Natural killer cell (primary cell): ENCODE measurements around the gene CFD. TPM values are rescaled to one million over a fixed set of nuclear protein-coding genes. Genes with fewer than 3 reads are reported as not detected.
"Not testable (repeated sequence)": the region's sequence is repeated elsewhere in the genome, so short reads cannot be mapped to it uniquely, and the experiment has no call there.

Source experiments
- ATAC-seq, 3 donors: fragments of 150-1000 bp in 2 of 3; fragments of 200-7000 bp in 1 of 3; cut with Tn5 transposase; 1 replicate in 1 of 3; 2 replicates in 2 of 3; pipeline ENCODE4 v1.10.0; 2021; ENCODE audit warnings: mild to moderate bottlenecking in 2 of 3, moderate library complexity in 2 of 3
- DNase-seq, 2 donors: peaks; one replicate each; pipeline versions ENCODE4 v3.0.0 to v3.0.0-alpha.2; 2013 to 2021; ENCODE audit warnings: mixed read lengths in 1 of 2
- H3K27ac ChIP-seq: one replicate; pipeline ENCODE4 v1.5.1; 2013; ENCODE audit warnings: mild to moderate bottlenecking, low read length
- H3K27me3 ChIP-seq: one replicate; pipeline ENCODE4 v1.6.1; 2013; ENCODE audit warnings: low read length; ENCODE audit not compliant: control insufficient read depth, insufficient read depth
- H3K36me3 ChIP-seq: one replicate; pipeline ENCODE4 v1.6.1; 2013; ENCODE audit warnings: low read length; ENCODE audit not compliant: control insufficient read depth, insufficient read depth
- H3K4me1 ChIP-seq: one replicate; pipeline ENCODE4 v1.6.1; 2013; ENCODE audit warnings: low read length; ENCODE audit not compliant: control insufficient read depth, insufficient read depth
- H3K4me3 ChIP-seq: one replicate; pipeline ENCODE4 v1.5.1; 2013; ENCODE audit warnings: low read length
- H3K9me3 ChIP-seq: one replicate; pipeline ENCODE4 v1.6.1; 2013; ENCODE audit warnings: low read length; ENCODE audit not compliant: control insufficient read depth, insufficient read depth
- H3K27ac Mint-ChIP-seq, 2 donors: one replicate each; pipeline ENCODE4 v1.8.0; 2022; ENCODE audit warnings: mild to moderate bottlenecking in 2 of 2, mixed read lengths in 2 of 2, moderate library complexity in 1 of 2
- H3K27me3 Mint-ChIP-seq, 2 donors: one replicate each; pipeline ENCODE4 v1.8.0; 2022; ENCODE audit warnings: low read depth in 2 of 2, mixed read lengths in 2 of 2
- H3K36me3 Mint-ChIP-seq: one replicate; pipeline ENCODE4 v1.8.0; 2022; ENCODE audit warnings: mixed read lengths
- H3K4me1 Mint-ChIP-seq, 2 donors: one replicate each; pipeline ENCODE4 v1.8.0; 2022; ENCODE audit warnings: mixed read lengths in 2 of 2
- H3K4me3 Mint-ChIP-seq: one replicate; pipeline ENCODE4 v1.8.0; 2022; ENCODE audit warnings: mild to moderate bottlenecking, moderate library complexity, mixed read lengths
- H3K9me3 Mint-ChIP-seq, 2 donors: one replicate each; pipeline ENCODE4 v1.8.0; 2022; ENCODE audit warnings: mixed read lengths in 2 of 2
- CTCF ChIP-seq: fragments of 200-600 bp; IDR thresholded peaks from one replicate; pipeline ENCODE4 v1.8.0; 2022; ENCODE audit warnings: antibody characterized with exemption
- WGBS: methylation state at CpG from one replicate; pipeline ENCODE4 v1.1.7; 2013; ENCODE audit warnings: missing lambda C conversion rate; ENCODE audit not compliant: insufficient coverage; 5-methylcytosine and 5-hydroxymethylcytosine counted together
- intact Hi-C: fragments of 100-400 bp; cut with micrococcal nuclease; formaldehyde crosslinking; loops from one replicate; pipeline ENCODE4 v1.14.2; 2022
- total RNA-seq, 4 donors: library from RNA; stranded (reverse); fragments of 120-200 nt in 1 of 4; gene quantifications; one replicate each; pipeline versions ENCODE4 v1.2.3 to v1.2.4, GENCODE V29; 2013 to 2022

Gene CFD
- total RNA-seq, 3 donors from 2014 or later (not counting 1 experiment from before 2014, with no cell fraction given): 2.9 to 47.5 (median 10.4) TPM

DNA sequence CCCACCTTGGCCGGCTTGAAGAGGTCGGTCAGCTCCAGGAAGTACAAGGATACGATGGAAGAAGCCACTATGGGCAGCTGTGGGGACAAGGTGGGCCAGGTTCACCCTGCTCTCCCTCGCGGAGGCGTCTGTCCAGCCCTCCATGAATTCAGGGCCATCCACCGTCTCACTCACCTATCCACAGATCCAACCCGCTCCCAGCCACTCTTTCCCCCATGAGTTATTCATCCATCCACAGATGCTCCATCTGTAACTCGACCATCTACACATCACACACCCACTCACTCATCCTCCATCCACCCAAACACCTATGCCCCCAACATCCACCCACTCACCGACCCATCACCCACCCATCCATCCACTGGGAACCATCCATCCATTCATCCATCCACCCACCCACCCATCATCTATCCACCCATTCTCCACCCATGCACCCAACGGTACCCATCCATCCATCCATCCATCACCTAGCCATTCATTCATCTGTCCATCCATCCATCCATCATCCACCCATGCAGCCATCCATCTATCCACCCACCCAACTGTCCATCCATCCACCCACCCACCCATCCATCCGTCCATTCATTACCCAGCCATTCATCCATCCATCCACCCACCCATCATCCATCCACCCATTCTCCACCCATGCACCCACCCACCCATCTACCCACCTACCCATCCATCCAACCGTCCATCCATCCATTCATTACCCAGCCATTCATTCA lies 43.5 kb upstream of the CFD start:
- Histone ChIP-seq H3K27ac (no peak overlapping the region), H3K4me3 (no peak overlapping the region), H3K4me1 (no peaks in the 10 kb centered on the region), H3K9me3 (no peaks in the 10 kb centered on the region), H3K27me3 (no peaks in the 10 kb centered on the region), H3K36me3 (peaks cover 11% of the 10 kb centered on the region)
- no peaks in the 10 kb centered on the region for H3K27me3 Mint-ChIP-seq
- no peak overlapping the region for H3K4me3 Mint-ChIP-seq
- H3K4me1 Mint-ChIP-seq: peaks cover 0 to 14% of the 10 kb centered on the region in 2 donors
- peak overlapping the region in 1 of 2 donors; percentile 44 for H3K27ac Mint-ChIP-seq
- TF ChIP-seq CTCF: no peak
- peaks cover 0 to 4% of the 10 kb centered on the region in 2 donors for H3K9me3 Mint-ChIP-seq
- no peak for ATAC-seq
- intact Hi-C loops: no loop called here
- 97% methylated on average over 13 of the region's 13 CpGs for WGBS
- no peaks in the 10 kb centered on the region for H3K36me3 Mint-ChIP-seq
- no peak for DNase-seq

GRCh38 chr19:816500-816857 lies 43.0 kb upstream of the CFD start:
- no peaks in the 10 kb centered on the region for H3K36me3 Mint-ChIP-seq
- no peak overlapping the region for H3K4me3 ChIP-seq
- TF ChIP-seq CTCF: no peak
- H3K4me3 Mint-ChIP-seq: no peak overlapping the region
- peak overlapping the region in 1 of 2 donors; percentile 44 for H3K27ac Mint-ChIP-seq
- H3K9me3 Mint-ChIP-seq: peaks cover 0 to 4% of the 10 kb centered on the region in 2 donors
- no peaks in the 10 kb centered on the region for H3K4me1 ChIP-seq
- ATAC-seq (no peak), DNase-seq (no peak)
- H3K27ac ChIP-seq: no peak overlapping the region
- H3K36me3 ChIP-seq: peaks cover 6% of the 10 kb centered on the region
- H3K4me1 Mint-ChIP-seq: peaks cover 0 to 14% of the 10 kb centered on the region in 2 donors
- intact Hi-C loops: no loop called here
- H3K27me3 Mint-ChIP-seq: no peaks in the 10 kb centered on the region
- WGBS: 97% methylated on average over 2 of the region's 2 CpGs
- H3K9me3 ChIP-seq: no peaks in the 10 kb centered on the region
- H3K27me3 ChIP-seq: no peaks in the 10 kb centered on the region

GRCh38 chr19:820212-820611 lies 39.3 kb upstream of the CFD start:
- H3K4me3 Mint-ChIP-seq, H3K27ac Mint-ChIP-seq, H3K9me3 ChIP-seq, intact Hi-C loops, H3K36me3 Mint-ChIP-seq, DNase-seq, H3K4me3 ChIP-seq, H3K4me1 ChIP-seq, H3K27ac ChIP-seq, ATAC-seq, H3K9me3 Mint-ChIP-seq, H3K36me3 ChIP-seq: not testable (repeated sequence)
- Mint-ChIP-seq H3K27me3 (peaks cover 6 to 10% of the 10 kb centered on the region in 2 donors), H3K4me1 (peaks cover 0 to 14% of the 10 kb centered on the region in 2 donors)
- WGBS: 90% methylated on average over 3 of the region's 5 CpGs
- peaks cover 11% of the 10 kb centered on the region for H3K27me3 ChIP-seq

- Histone ChIP-seq H3K4me1 (no peaks in the 10 kb centered on the region), H3K4me3 (no peak overlapping the region), H3K9me3 (no peaks in the 10 kb centered on the region), H3K36me3 (no peaks in the 10 kb centered on the region), H3K27me3 (peaks cover 11% of the 10 kb centered on the region), H3K27ac (no peak overlapping the region)
- Mint-ChIP-seq H3K4me1 (peaks cover 0 to 8% of the 10 kb centered on the region in 2 donors), H3K27ac (no peak overlapping the region), H3K27me3 (peaks cover 6 to 10% of the 10 kb centered on the region in 2 donors), H3K4me3 (peak overlapping the region; percentile 28), H3K9me3 (peaks cover 0 to 4% of the 10 kb centered on the region in 2 donors), H3K36me3 (no peaks in the 10 kb centered on the region)
- DNase-seq (no peak), ATAC-seq (no peak)
- intact Hi-C loops: no loop called here
- no peak for TF ChIP-seq CTCF
- WGBS: 2% methylated on average over 64 of the region's 64 CpGs
Observed at GRCh38 chr19:821231-821824, 38.1 kb upstream of the CFD start.
